K562 (cell line): Measurements from ENCODE around the gene MSX1. TPM values are rescaled to one million over a fixed set of nuclear protein-coding genes. Genes with fewer than 3 reads are reported as not detected.

ENCODE experiments used
- ATAC-seq: fragments of 200-7000 bp; cut with Tn5 transposase; 3 replicates; pipeline ENCODE4 v1.9.1; 2020; ENCODE audit warnings: moderate library complexity
- BruUV-seq: library from RNA; stranded (reverse); fragments of 400-500 nt; replicated peaks from 2 replicates; lab custom pipeline; 2021; lab: Mats Ljungman, UMichigan
- CTCF ChIA-PET: fragments of 300-600 bp; formaldehyde crosslinking; extraction: SDS; loops from one replicate; lab custom pipeline; 2021; ENCODE audit warnings: low intra/inter-chr PET ratio; lab: Yijun Ruan, JAX
- POLR2A ChIA-PET: fragments of 300-600, 350-650 bp; sonication (Branson Sonifier 250); formaldehyde crosslinking; extraction: SDS; loops from one replicate; lab custom pipeline; 2021; ENCODE audit warnings: antibody characterized with exemption, inconsistent platforms; lab: Yijun Ruan, JAX
- DNase-seq, 4 experiments: peaks; one replicate each; pipeline versions ENCODE4 v3.0.0 to v3.0.0-alpha.2; 2011 to 2018; ENCODE audit warnings: low spot score in 3 of 4, mixed read lengths in 3 of 4; ENCODE audit errors: extremely low read depth in 1 of 4
- FAIRE-seq: peaks from 2 replicates; lab custom pipeline; 2011; peaks lifted over from hg19 to GRCh38; lab: Jason Lieb, UNC
- H2AFZ ChIP-seq: 2 replicates; pipeline ENCODE4 v1.6.0; 2011; ENCODE audit warnings: low read depth, low read length, control low read depth, inconsistent platforms
- H3K27ac ChIP-seq: fragments of 200-600 bp; 3 replicates; pipeline ENCODE4 v1.8.0; 2011; ENCODE audit warnings: low read depth, mild to moderate bottlenecking, control low read depth, inconsistent platforms, low read length, moderate library complexity, mixed read lengths; ENCODE audit errors: extremely low read depth
- H3K27me3 ChIP-seq, 2 experiments: fragments of 300-600 bp in 1 of 2; 2 replicates in 1 of 2; 3 replicates in 1 of 2; pipeline versions ENCODE4 v1.6.0 to v1.8.0; 2011; ENCODE audit warnings: inconsistent platforms in 2 of 2, low read length in 2 of 2, mild to moderate bottlenecking in 1 of 2, mixed read lengths in 1 of 2, moderate library complexity in 1 of 2; ENCODE audit not compliant: control insufficient read depth in 2 of 2, insufficient read depth in 2 of 2
- H3K36me3 ChIP-seq: fragments of 300-600 bp; 3 replicates; pipeline ENCODE4 v1.8.0; 2011; ENCODE audit warnings: mild to moderate bottlenecking, low read length, inconsistent platforms; ENCODE audit not compliant: control insufficient read depth, insufficient read depth
- H3K4me1 ChIP-seq, 2 experiments: fragments of 200-600 bp in 1 of 2; replicated peaks in 1 of 2; 2 replicates in 1 of 2; 3 replicates in 1 of 2; pipeline versions ENCODE4 v1.5.1 to v1.8.0; 2011; ENCODE audit warnings: inconsistent platforms in 2 of 2, low read length in 2 of 2, mild to moderate bottlenecking in 1 of 2, mixed read lengths in 1 of 2, moderate library complexity in 1 of 2; ENCODE audit not compliant: control insufficient read depth in 2 of 2, insufficient read depth in 2 of 2
- H3K4me2 ChIP-seq: 2 replicates; pipeline ENCODE4 v1.6.1; 2011; ENCODE audit warnings: low read length, control low read depth, inconsistent platforms, mixed read lengths; ENCODE audit not compliant: insufficient read depth
- H3K4me3 ChIP-seq: fragments of 200-600 bp; sonication (generic), shearing (Covaris generic); 2 replicates; pipeline ENCODE4 v1.5.1; 2016; ENCODE audit warnings: control low read depth, inconsistent platforms
- H3K79me2 ChIP-seq: fragments of 200-600 bp; 3 replicates; pipeline ENCODE4 v1.8.0; 2011; ENCODE audit warnings: low read length, inconsistent platforms; ENCODE audit not compliant: control insufficient read depth, insufficient read depth
- H3K9ac ChIP-seq, 2 experiments: 2 replicates each; pipeline versions ENCODE4 v1.6.0 to v1.6.1; 2011; ENCODE audit warnings: low read depth in 2 of 2, low read length in 2 of 2, control low read depth in 1 of 2, inconsistent platforms in 1 of 2, mild to moderate bottlenecking in 1 of 2, mixed read lengths in 1 of 2; ENCODE audit not compliant: insufficient read depth in 1 of 2
- H3K9me1 ChIP-seq: one replicate; pipeline ENCODE4 v1.6.0; 2011; ENCODE audit warnings: inconsistent platforms, mild to moderate bottlenecking, low read length, moderate library complexity; ENCODE audit not compliant: control insufficient read depth, insufficient read depth
- H3K9me3 ChIP-seq: replicated peaks from 2 replicates; pipeline ENCODE4 v1.5.1; 2011; ENCODE audit warnings: low read depth, low read length, inconsistent platforms; ENCODE audit not compliant: control insufficient read depth, insufficient read depth
- H4K20me1 ChIP-seq: replicated peaks from 2 replicates; pipeline ENCODE4 v1.6.1; 2011; ENCODE audit warnings: low read length, inconsistent platforms, mixed read lengths; ENCODE audit not compliant: control insufficient read depth, insufficient read depth
- CBX3 ChIP-seq, 2 experiments: IDR thresholded peaks; 1 replicate in 1 of 2; 2 replicates in 1 of 2; pipeline ENCODE4 v1.6.1; 2012; ENCODE audit warnings: inconsistent platforms in 2 of 2, low read length in 2 of 2, borderline replicate concordance in 1 of 2, control low read depth in 1 of 2
- CREBBP ChIP-seq: IDR thresholded peaks from one replicate; pipeline ENCODE4 v1.6.1; 2012; ENCODE audit warnings: low read depth, mild to moderate bottlenecking, control low read depth, inconsistent platforms, low read length
- DACH1 ChIP-seq: fragments of 450-650 bp; IDR thresholded peaks from 2 replicates; pipeline ENCODE4 v1.6.1; 2018; ENCODE audit not compliant: partially characterized antibody
- ELF1 ChIP-seq: fragments of 200-800 bp; sonication (Bioruptor generic); IDR thresholded peaks from 2 replicates; pipeline ENCODE4 v1.6.1; 2016; ENCODE audit warnings: missing genetic modification characterization, missing compliant biosample characterization
- ESRRB ChIP-seq: fragments of 250-450 bp; sonication (Bioruptor Pico); IDR thresholded peaks from 2 replicates; pipeline ENCODE4 v1.5.0; 2020; ENCODE audit warnings: mild to moderate bottlenecking, moderate library complexity, borderline replicate concordance
- FOXJ3 ChIP-seq: sonication (generic); formaldehyde crosslinking; IDR thresholded peaks from 2 replicates; pipeline ENCODE4 v1.4.0; 2020; ENCODE audit warnings: mild to moderate bottlenecking, missing genetic modification reagents
- KDM5B ChIP-seq: fragments of 200-600 bp; sonication (generic); IDR thresholded peaks from 2 replicates; pipeline ENCODE4 v1.6.1; 2012; ENCODE audit warnings: low read depth, mild to moderate bottlenecking, moderate library complexity, low read length, control low read depth, inconsistent platforms; ENCODE audit not compliant: insufficient replicate concordance
- MED1 ChIP-seq: sonication (generic); formaldehyde crosslinking; IDR thresholded peaks from 2 replicates; pipeline ENCODE4 v1.8.1; 2023; ENCODE audit warnings: missing genetic modification reagents, borderline replicate concordance
- POLR3G ChIP-seq: IDR thresholded peaks from 2 replicates; pipeline ENCODE4 v1.6.1; 2011; ENCODE audit not compliant: insufficient read length, insufficient replicate concordance; ENCODE audit errors: extremely low read depth
- PPARD ChIP-seq: fragments of 250-450 bp; sonication (Bioruptor Pico); IDR thresholded peaks from 2 replicates; pipeline ENCODE4 v1.8.0; 2022; ENCODE audit warnings: inconsistent platforms, mild to moderate bottlenecking, moderate library complexity
- RFX1 ChIP-seq: fragments of 450-650 bp; IDR thresholded peaks from 2 replicates; pipeline ENCODE4 v1.6.1; 2016; ENCODE audit warnings: mild to moderate bottlenecking, moderate library complexity
- TCF3 ChIP-seq: sonication (generic); formaldehyde crosslinking; IDR thresholded peaks from 2 replicates; pipeline ENCODE4 v1.4.0; 2020; ENCODE audit warnings: mild to moderate bottlenecking, missing genetic modification reagents
- ZNF583 ChIP-seq: fragments of 250-450 bp; sonication (Bioruptor Pico); IDR thresholded peaks from 2 replicates; pipeline ENCODE4 v1.4.0; 2020
- WGBS: fragments of 100-300 bp; shearing (Covaris generic); methylation state at CpG from one replicate; pipeline ENCODE4 v1.1.6; 2016; ENCODE audit warnings: low coverage, mixed read lengths; ENCODE audit not compliant: insufficient coverage; ENCODE audit errors: missing lambda C conversion rate; 5-methylcytosine and 5-hydroxymethylcytosine counted together
- in situ Hi-C: fragments of 300-500 bp; cut with MboI; formaldehyde crosslinking; loops from 4 replicates; pipeline ENCODE4 v1.15.0; 2018; ENCODE audit warnings: inconsistent platforms, mixed read lengths
- intact Hi-C: fragments of 100-400 bp; cut with micrococcal nuclease; formaldehyde crosslinking; loops from 2 replicates; pipeline ENCODE4 v1.14.2; 2022
- polyA plus RNA-seq, 8 experiments: library from polyadenylated mRNA; depleted of rRNA in 4 of 8; stranded (reverse) in 5 of 8; unstranded in 3 of 8; fragments of >200 nt; fragmentation: Nextera tagmentation in 2 of 8; fragmentation: Illumina TruSeq in 1 of 8; extraction: Ambion mirVana in 2 of 8; extraction: Trizol in 1 of 8; gene quantifications; 2 replicates each; pipeline versions ENCODE4 v1.2.1 to v1.2.3, GENCODE V29; 2011 to 2014; ENCODE audit warnings: inconsistent platforms in 1 of 8, missing spikeins in 1 of 8
- total RNA-seq, 7 experiments: library from RNA; depleted of rRNA in 6 of 7; stranded (reverse); fragments of >200 nt in 6 of 7; fragmentation: Illumina TruSeq in 2 of 7; extraction: Trizol in 2 of 7; gene quantifications; 2 replicates each; pipeline versions ENCODE4 v1.2.1 to v1.2.3, GENCODE V29; 2011 to 2021; ENCODE audit warnings: low replicate concordance in 1 of 7
- TF ChIP-seq, protein P1 (sequence below): fragments of 250-450 bp; sonication (Bioruptor Pico); IDR thresholded peaks from 2 replicates; pipeline ENCODE4 v1.5.1; 2021; ENCODE audit warnings: mild to moderate bottlenecking
- TF ChIP-seq, protein P2 (sequence below): fragments of 450-650 bp; formaldehyde crosslinking; IDR thresholded peaks from 2 replicates; pipeline ENCODE4 v1.4.0; 2022; ENCODE audit warnings: missing genetic modification characterization
- TF ChIP-seq, protein P3 (sequence below): fragments of 450-650 bp; IDR thresholded peaks from 2 replicates; pipeline ENCODE4 v1.7.1; 2018; ENCODE audit warnings: mild to moderate bottlenecking, low read depth; ENCODE audit not compliant: partially characterized antibody
- TF ChIP-seq, protein P4 (sequence below): fragments of 250-450 bp; sonication (Bioruptor Pico); IDR thresholded peaks from 2 replicates; pipeline ENCODE4 v1.8.0; 2021; ENCODE audit warnings: borderline replicate concordance, mild to moderate bottlenecking, moderate library complexity; ENCODE audit not compliant: poor library complexity, severe bottlenecking

MSX1 gene
- total and polyA plus RNA-seq, 9 of the 15 experiments (the other 6 are each of a cell fraction or from before 2014, with no cell fraction given): 1.3 to 6.3 (median 2.3) TPM

DNA sequence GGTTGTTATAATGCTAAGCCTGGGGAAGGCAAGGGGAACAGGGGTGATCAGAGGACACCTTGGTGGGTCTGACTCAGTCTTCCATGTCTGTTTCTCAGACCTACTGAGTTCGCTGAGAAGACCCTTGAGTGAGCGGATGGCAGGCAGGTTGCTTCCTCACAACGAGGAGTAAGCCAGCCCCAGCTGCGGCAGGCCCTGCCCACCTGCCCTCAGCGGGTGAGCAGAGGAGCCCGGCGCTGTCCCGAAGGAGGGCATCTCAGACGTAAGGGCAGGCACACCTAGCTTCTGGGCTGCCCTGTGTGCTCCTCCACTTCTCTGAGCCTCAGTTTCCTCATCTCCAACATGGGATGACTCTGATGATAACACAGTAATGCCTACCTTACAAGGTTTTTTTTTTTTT is 30.3 kb downstream of the MSX1 start:
- TF ChIP-seq ESRRB: no peak
- no peak for TF ChIP-seq MED1 (CRISPR knock-in tag)
- no peak for TF ChIP-seq CREBBP
- TF ChIP-seq CBX3 (IDR thresholded peaks at IDR 0.05; ENCODE audit: borderline replicate concordance in 1 of 2, low read length in 2 of 2): no peak
- TF ChIP-seq RFX1: no peak
- no peak for TF ChIP-seq POLR3G
- TF ChIP-seq KDM5B: no peak
- TF ChIP-seq DACH1: no peak
- TF ChIP-seq, protein P1, sequence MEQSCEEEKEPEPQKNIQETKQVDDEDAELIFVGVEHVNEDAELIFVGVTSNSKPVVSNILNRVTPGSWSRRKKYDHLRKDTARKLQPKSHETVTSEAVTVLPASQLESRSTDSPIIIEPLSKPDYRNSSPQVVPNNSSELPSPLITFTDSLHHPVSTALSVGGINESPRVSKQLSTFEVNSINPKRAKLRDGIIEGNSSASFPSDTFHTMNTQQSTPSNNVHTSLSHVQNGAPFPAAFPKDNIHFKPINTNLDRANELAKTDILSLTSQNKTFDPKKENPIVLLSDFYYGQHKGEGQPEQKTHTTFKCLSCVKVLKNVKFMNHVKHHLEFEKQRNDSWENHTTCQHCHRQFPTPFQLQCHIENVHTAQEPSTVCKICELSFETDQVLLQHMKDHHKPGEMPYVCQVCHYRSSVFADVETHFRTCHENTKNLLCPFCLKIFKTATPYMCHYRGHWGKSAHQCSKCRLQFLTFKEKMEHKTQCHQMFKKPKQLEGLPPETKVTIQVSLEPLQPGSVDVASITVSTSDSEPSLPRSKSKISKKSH (CRISPR knock-in tag): no peak
- TF ChIP-seq TCF3 (CRISPR knock-in tag): no peak
- no peak for TF ChIP-seq ZNF583 (CRISPR knock-in tag)
- TF ChIP-seq PPARD (CRISPR knock-in tag): no peak
- TF ChIP-seq, protein P2, sequence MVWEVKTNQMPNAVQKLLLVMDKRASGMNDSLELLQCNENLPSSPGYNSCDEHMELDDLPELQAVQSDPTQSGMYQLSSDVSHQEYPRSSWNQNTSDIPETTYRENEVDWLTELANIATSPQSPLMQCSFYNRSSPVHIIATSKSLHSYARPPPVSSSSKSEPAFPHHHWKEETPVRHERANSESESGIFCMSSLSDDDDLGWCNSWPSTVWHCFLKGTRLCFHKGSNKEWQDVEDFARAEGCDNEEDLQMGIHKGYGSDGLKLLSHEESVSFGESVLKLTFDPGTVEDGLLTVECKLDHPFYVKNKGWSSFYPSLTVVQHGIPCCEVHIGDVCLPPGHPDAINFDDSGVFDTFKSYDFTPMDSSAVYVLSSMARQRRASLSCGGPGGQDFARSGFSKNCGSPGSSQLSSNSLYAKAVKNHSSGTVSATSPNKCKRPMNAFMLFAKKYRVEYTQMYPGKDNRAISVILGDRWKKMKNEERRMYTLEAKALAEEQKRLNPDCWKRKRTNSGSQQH (CRISPR knock-in tag): no peak
- no peak for TF ChIP-seq FOXJ3
- no peak for TF ChIP-seq ELF1
- TF ChIP-seq, protein P3, sequence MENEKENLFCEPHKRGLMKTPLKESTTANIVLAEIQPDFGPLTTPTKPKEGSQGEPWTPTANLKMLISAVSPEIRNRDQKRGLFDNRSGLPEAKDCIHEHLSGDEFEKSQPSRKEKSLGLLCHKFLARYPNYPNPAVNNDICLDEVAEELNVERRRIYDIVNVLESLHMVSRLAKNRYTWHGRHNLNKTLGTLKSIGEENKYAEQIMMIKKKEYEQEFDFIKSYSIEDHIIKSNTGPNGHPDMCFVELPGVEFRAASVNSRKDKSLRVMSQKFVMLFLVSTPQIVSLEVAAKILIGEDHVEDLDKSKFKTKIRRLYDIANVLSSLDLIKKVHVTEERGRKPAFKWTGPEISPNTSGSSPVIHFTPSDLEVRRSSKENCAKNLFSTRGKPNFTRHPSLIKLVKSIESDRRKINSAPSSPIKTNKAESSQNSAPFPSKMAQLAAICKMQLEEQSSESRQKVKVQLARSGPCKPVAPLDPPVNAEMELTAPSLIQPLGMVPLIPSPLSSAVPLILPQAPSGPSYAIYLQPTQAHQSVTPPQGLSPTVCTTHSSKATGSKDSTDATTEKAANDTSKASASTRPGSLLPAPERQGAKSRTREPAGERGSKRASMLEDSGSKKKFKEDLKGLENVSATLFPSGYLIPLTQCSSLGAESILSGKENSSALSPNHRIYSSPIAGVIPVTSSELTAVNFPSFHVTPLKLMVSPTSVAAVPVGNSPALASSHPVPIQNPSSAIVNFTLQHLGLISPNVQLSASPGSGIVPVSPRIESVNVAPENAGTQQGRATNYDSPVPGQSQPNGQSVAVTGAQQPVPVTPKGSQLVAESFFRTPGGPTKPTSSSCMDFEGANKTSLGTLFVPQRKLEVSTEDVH: no peak
- TF ChIP-seq, protein P4, sequence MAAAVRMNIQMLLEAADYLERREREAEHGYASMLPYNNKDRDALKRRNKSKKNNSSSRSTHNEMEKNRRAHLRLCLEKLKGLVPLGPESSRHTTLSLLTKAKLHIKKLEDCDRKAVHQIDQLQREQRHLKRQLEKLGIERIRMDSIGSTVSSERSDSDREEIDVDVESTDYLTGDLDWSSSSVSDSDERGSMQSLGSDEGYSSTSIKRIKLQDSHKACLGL: no peak
- TF ChIP-seq, all 486 proteins: peak for 0
- Histone ChIP-seq H3K4me2 (no peak overlapping the region), H4K20me1 (0 out of 2 replicates have a peak, but pooled peaks cover 3% of the 10 kb centered on the region), H3K4me3 (no peak overlapping the region), H3K36me3 (no peaks in the 10 kb centered on the region), H3K9me1 (no peaks in the 10 kb centered on the region), H3K9ac (no peak overlapping the region), H3K79me2 (no peaks in the 10 kb centered on the region), H3K27ac (no peak overlapping the region), H3K4me1 (no peaks in the 10 kb centered on the region), H3K27me3 (peaks cover 9 to 25% of the 10 kb centered on the region in 2 experiments; a peak in 4 of 5 replicates), H3K9me3 (no peaks in the 10 kb centered on the region), H2AFZ (no peak overlapping the region)
- BruUV-seq: no TSS peak
- FAIRE-seq (no peak), ATAC-seq (no peak), DNase-seq (no peak)
- ChIA-PET POLR2A (no interaction called here), CTCF (no interaction called here)
- in situ Hi-C loops (loop anchor here (10.0 kb wide), 1 partner anchor 395 kb away; no protein-coding TSS in a partner anchor), intact Hi-C loops (no loop called here)
- 1% methylated on average over 9 of the region's 9 CpGs for WGBS
